HG03432 (cell line): ENCODE results near the gene RDH13.
"Not testable (repeated sequence)": the region's sequence is repeated elsewhere in the genome, so short reads cannot be mapped to it uniquely, and the experiment has no call there.

Experiments
- ATAC-seq: cut with Tn5 transposase; IDR thresholded peaks from one replicate; pipeline ENCODE4 v1.9.1; 2021; ENCODE audit warnings: mild to moderate bottlenecking, moderate library complexity; ENCODE audit not compliant: unreplicated experiment

Gene RDH13

GRCh38 chr19:55020351-55020750, 42.6 kb downstream of the RDH13 start:
- not testable (repeated sequence) for ATAC-seq

- no peak for ATAC-seq
Measured at GRCh38 chr19:55018633-55019032, 44.3 kb downstream of the RDH13 start.

GRCh38 chr19:55018216-55018615, 44.7 kb downstream of the RDH13 start:
- no peak for ATAC-seq

- no peak for ATAC-seq
Measured at GRCh38 chr19:55016017-55016416, 46.9 kb downstream of the RDH13 start.

- no peak for ATAC-seq
Measured at GRCh38 chr19:55015126-55015525, 47.8 kb downstream of the RDH13 start.

GRCh38 chr19:55014714-55015113, 48.2 kb downstream of the RDH13 start:
- ATAC-seq, result no peak

GRCh38 chr19:55013596-55013995, 49.4 kb downstream of the RDH13 start:
- no peak for ATAC-seq

GRCh38 chr19:55012306-55012705, 50.6 kb downstream of the RDH13 start:
- ATAC-seq, result no peak

GRCh38 chr19:55010561-55010960, 52.4 kb downstream of the RDH13 start:
- ATAC-seq, result not testable (repeated sequence)

GRCh38 chr19:55008781-55009180, 54.2 kb downstream of the RDH13 start:
- not testable (repeated sequence) for ATAC-seq

GRCh38 chr19:55008189-55008588, 54.8 kb downstream of the RDH13 start:
- ATAC-seq, result not testable (repeated sequence)

- ATAC-seq, result not testable (repeated sequence)
Measured at GRCh38 chr19:55007537-55007936, 55.4 kb downstream of the RDH13 start.

GRCh38 chr19:55006795-55007194, 56.2 kb downstream of the RDH13 start:
- not testable (repeated sequence) for ATAC-seq

GRCh38 chr19:55005684-55006488, 57.1 kb downstream of the RDH13 start:
- ATAC-seq, result no peak

GRCh38 chr19:55000761-55001160, 62.2 kb downstream of the RDH13 start:
- no peak for ATAC-seq

GRCh38 chr19:54998751-54999239, 64.2 kb downstream of the RDH13 start:
- ATAC-seq, result not testable (repeated sequence)

GRCh38 chr19:54995561-54995960, 67.4 kb downstream of the RDH13 start:
- no peak for ATAC-seq
